Activated T-helper 17 cell treated with anti-CD3 and anti-CD28 coated beads, Interleukin-2, amount 50 U/mL, for 72 hours (primary cell): ENCODE results near the gene GPATCH4. TPM values are rescaled to one million over a fixed set of nuclear protein-coding genes. Genes with fewer than 3 reads are reported as not detected.

Experiments
- ATAC-seq: fragments of 150-1000 bp; cut with Tn5 transposase; replicated peaks from 2 replicates; pipeline ENCODE4 v1.10.0; 2021; ENCODE audit warnings: mild to moderate bottlenecking, moderate library complexity
- H3K27ac Mint-ChIP-seq: one replicate; pipeline ENCODE4 v1.8.0; 2022; ENCODE audit warnings: mixed read lengths
- H3K27me3 Mint-ChIP-seq: one replicate; pipeline ENCODE4 v1.8.0; 2022; ENCODE audit warnings: mixed read lengths
- H3K36me3 Mint-ChIP-seq: one replicate; pipeline ENCODE4 v1.8.0; 2022; ENCODE audit warnings: low read depth, mild to moderate bottlenecking, mixed read lengths
- H3K4me1 Mint-ChIP-seq: one replicate; pipeline ENCODE4 v1.8.0; 2022; ENCODE audit warnings: mixed read lengths
- H3K4me3 Mint-ChIP-seq: one replicate; pipeline ENCODE4 v1.8.0; 2022; ENCODE audit warnings: mild to moderate bottlenecking, mixed read lengths
- H3K9me3 Mint-ChIP-seq: one replicate; pipeline ENCODE4 v1.8.0; 2022; ENCODE audit warnings: mixed read lengths
- total RNA-seq, 2 donors: library from RNA; stranded (reverse); gene quantifications; one replicate each; pipeline ENCODE4 v1.2.3, GENCODE V29; 2022

The GPATCH4 gene
- total RNA-seq, 2 donors from 2014 or later = 21.3 to 51.8 TPM

DNA sequence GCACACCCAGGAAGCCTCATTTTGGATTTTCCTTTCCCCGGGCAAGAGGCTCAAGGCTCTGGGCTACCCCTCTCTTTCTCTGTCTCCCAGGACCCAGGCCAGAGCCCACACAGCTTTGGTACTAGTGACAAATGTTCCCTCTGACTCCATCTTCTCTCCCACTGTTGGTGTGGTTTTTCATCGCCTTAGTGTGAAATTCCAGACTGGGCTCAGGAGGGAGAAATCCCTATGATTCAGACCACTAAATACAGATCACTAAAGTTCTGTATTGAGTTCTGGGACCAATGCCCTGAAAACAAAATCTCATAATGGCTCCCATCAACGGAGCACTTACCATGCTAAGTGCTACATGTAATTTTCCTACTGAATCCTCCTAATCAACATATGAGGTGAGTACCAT is 55.0 kb downstream of the GPATCH4 start:
- Mint-ChIP-seq H3K27me3 (no peaks in the 10 kb centered on the region), H3K27ac (peak overlapping the region; percentile 29), H3K4me1 (no peaks in the 10 kb centered on the region), H3K4me3 (no peak overlapping the region), H3K36me3 (no peaks in the 10 kb centered on the region), H3K9me3 (no peaks in the 10 kb centered on the region)
- ATAC-seq = no peak

DNA sequence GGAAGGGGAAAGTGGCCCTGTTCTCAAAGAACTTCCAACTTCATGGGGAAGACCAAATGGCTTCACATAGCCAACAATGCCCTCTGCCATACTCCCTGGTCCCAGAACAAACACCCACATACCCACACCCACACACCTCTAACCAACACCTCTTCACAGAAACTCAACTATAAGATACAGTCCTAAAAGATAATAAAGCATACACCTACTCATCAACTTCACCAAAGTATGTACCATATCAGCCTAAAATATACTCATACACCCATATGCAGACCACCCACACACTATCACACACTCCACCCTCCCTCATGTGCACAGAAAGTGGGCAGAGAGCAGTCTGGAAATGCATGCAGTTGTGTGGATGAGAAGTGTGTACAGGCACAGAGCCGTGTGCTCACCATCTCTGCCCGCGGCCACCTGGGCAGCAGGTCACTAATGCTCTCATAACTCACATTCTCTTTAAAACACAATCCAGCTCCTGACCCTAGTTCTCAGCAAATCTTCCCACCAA is 56.6 kb downstream of the GPATCH4 start:
- no peak for ATAC-seq
- Mint-ChIP-seq H3K4me3 (no peak overlapping the region), H3K36me3 (no peaks in the 10 kb centered on the region), H3K27ac (peak overlapping the region; percentile 37), H3K9me3 (no peaks in the 10 kb centered on the region), H3K4me1 (no peaks in the 10 kb centered on the region), H3K27me3 (no peaks in the 10 kb centered on the region)

Other genes with a start within 250 kb of the GPATCH4 start
- gene RHBG, start 232.3 kb downstream of the GPATCH4 start, total RNA-seq = not detected
- gene MEF2D, start 100.7 kb downstream of the GPATCH4 start, total RNA-seq = 10 to 100 TPM; 34.4 to 68.5 TPM
- gene IQGAP3, start 28.9 kb downstream of the GPATCH4 start, total RNA-seq = 1 to 10 TPM; 8.7 to 9.4 TPM
- under 1 TPM in 1 of 2 donors, not detected in 1; 0.79 TPM for gene TTC24, start 21.8 kb downstream of the GPATCH4 start, total RNA-seq
- gene NAXE, start 9.7 kb downstream of the GPATCH4 start, total RNA-seq = 10 to 100 TPM; 56.2 to 74.7 TPM
- gene HAPLN2, start 17.9 kb upstream of the GPATCH4 start, total RNA-seq = 1 to 10 TPM in 1 of 2 donors, under 1 TPM in 1; 0.30 to 1.5 TPM
- gene BCAN, start 40.6 kb upstream of the GPATCH4 start, total RNA-seq = not detected
- gene NES, start 75.9 kb upstream of the GPATCH4 start, total RNA-seq = under 1 TPM in 1 of 2 donors, not detected in 1; 0.05 TPM
- 1 to 10 TPM; 2.2 to 4.4 TPM for gene CRABP2, start 104.1 kb upstream of the GPATCH4 start, total RNA-seq
- 10 to 100 TPM; 29.0 to 51.6 TPM for gene METTL25B, start 127.0 kb upstream of the GPATCH4 start, total RNA-seq
- 10 to 100 TPM; 38.8 to 74.9 TPM for gene ISG20L2, start 127.3 kb upstream of the GPATCH4 start, total RNA-seq
- 10 to 100 TPM; 58.8 to 67.0 TPM for gene MRPL24, start 139.6 kb upstream of the GPATCH4 start, total RNA-seq
- 100 to 1,000 TPM; 270 to 361 TPM for gene HDGF, start 150.2 kb upstream of the GPATCH4 start, total RNA-seq
- gene PRCC, start 166.1 kb upstream of the GPATCH4 start, total RNA-seq = 10 to 100 TPM; 54.0 to 76.7 TPM
- gene SH2D2A, start 215.4 kb upstream of the GPATCH4 start, total RNA-seq = 100 to 1,000 TPM; 173 to 257 TPM